GM21447 (cell line): ENCODE measurements around the gene GALNT5.

ENCODE experiments used
- ATAC-seq: cut with Tn5 transposase; IDR thresholded peaks from one replicate; pipeline ENCODE4 v1.9.1; 2021; ENCODE audit not compliant: unreplicated experiment

Gene GALNT5

GRCh38 chr2:157363612-157364101 lies 106.2 kb downstream of the GALNT5 start:
- peak; percentile 44 for ATAC-seq
